Nephron (organoid): ENCODE measurements around the gene FGGY.

ENCODE experiments used
- H3K27ac Mint-ChIP-seq, 3 experiments: 2 replicates each; pipeline ENCODE4 v1.8.0; 2020; ENCODE audit warnings: mixed read lengths in 3 of 3, mild to moderate bottlenecking in 2 of 3, moderate library complexity in 1 of 3
- H3K27me3 Mint-ChIP-seq: 2 replicates; pipeline ENCODE4 v1.8.0; 2021; ENCODE audit warnings: low read depth, mild to moderate bottlenecking, moderate library complexity, mixed read lengths
- H3K36me3 Mint-ChIP-seq: 2 replicates; pipeline ENCODE4 v1.8.0; 2020; ENCODE audit warnings: low read depth, mixed read lengths
- H3K4me1 Mint-ChIP-seq: 2 replicates; pipeline ENCODE4 v1.8.0; 2020; ENCODE audit warnings: mixed read lengths
- H3K4me3 Mint-ChIP-seq, 3 experiments: 2 replicates each; pipeline ENCODE4 v1.8.0; 2020; ENCODE audit warnings: mild to moderate bottlenecking in 3 of 3, mixed read lengths in 3 of 3, moderate library complexity in 2 of 3
- H3K9me3 Mint-ChIP-seq: 2 replicates; pipeline ENCODE4 v1.8.0; 2020; ENCODE audit warnings: mixed read lengths
- TF ChIP-seq, protein P1 (sequence below), 3 experiments: fragments of 200-600 bp; sonication (generic); IDR thresholded peaks; one replicate each; pipeline ENCODE4 v1.5.0; 2021; ENCODE audit warnings: antibody characterized with exemption in 3 of 3; ENCODE audit not compliant: unreplicated experiment in 3 of 3

Gene FGGY

DNA sequence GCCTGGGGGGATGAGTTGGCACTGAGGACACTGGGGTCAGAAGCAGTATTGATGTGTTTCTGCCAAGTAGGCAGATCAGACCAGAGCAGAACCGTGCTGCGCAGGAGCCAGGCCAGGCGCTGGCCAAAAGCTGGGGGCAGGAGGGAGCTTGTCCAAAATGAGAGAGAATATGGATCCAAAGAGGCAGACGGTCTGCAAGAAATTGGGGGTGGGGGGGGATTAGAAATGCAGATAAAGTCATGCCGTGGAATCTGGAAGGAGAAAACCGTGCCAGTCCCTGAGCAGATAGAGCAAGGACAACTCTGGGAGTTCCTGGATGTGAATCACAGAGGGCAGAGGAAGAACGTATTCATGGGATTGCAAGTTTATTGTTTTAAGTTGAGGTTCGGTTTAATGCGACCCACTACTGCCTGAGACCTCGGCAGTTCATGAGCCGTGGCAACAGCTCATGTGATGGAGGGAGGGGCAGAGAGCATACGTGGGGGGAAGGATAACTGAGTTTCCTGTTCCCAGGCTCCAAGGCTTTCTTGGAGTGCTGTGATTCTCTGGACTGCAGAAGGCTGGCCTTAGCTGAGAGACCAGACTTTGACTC, 224.0 kb downstream of the FGGY start:
- H3K4me1 Mint-ChIP-seq: peaks cover 41% of the 10 kb centered on the region
- peak overlapping the region in 1 of 3 experiments; percentile 10 for H3K4me3 Mint-ChIP-seq
- TF ChIP-seq, protein P1, sequence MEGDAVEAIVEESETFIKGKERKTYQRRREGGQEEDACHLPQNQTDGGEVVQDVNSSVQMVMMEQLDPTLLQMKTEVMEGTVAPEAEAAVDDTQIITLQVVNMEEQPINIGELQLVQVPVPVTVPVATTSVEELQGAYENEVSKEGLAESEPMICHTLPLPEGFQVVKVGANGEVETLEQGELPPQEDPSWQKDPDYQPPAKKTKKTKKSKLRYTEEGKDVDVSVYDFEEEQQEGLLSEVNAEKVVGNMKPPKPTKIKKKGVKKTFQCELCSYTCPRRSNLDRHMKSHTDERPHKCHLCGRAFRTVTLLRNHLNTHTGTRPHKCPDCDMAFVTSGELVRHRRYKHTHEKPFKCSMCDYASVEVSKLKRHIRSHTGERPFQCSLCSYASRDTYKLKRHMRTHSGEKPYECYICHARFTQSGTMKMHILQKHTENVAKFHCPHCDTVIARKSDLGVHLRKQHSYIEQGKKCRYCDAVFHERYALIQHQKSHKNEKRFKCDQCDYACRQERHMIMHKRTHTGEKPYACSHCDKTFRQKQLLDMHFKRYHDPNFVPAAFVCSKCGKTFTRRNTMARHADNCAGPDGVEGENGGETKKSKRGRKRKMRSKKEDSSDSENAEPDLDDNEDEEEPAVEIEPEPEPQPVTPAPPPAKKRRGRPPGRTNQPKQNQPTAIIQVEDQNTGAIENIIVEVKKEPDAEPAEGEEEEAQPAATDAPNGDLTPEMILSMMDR (IDR thresholded peaks at IDR 0.05; ENCODE audit: unreplicated experiment in 3 of 3): no peak
- no peaks in the 10 kb centered on the region for H3K27me3 Mint-ChIP-seq
- H3K27ac Mint-ChIP-seq: peak overlapping the region; percentile 85 to 95 (median 93)
- H3K36me3 Mint-ChIP-seq: peaks cover 4% of the 10 kb centered on the region
- H3K9me3 Mint-ChIP-seq: no peaks in the 10 kb centered on the region

DNA sequence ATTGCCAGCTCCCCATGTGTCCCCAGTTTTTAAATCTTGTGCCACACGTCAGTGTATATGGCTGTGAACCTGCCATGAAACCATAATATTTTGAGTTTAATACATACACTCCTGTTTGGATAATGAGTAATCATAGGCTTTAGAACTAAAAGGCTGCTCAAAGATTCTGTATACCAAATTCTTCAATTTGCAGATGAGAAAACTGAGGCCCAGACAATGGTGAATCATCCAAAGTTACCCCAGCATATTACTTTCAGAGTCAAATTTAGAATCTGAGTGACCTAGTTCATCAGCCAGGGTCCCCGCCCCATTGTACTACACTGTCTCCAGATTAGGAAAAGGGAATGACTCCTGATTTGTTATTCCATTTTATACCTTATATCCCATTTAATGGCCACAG, 224.6 kb downstream of the FGGY start:
- H3K27ac Mint-ChIP-seq: peak overlapping the region; percentile 85 to 95 (median 93)
- no peaks in the 10 kb centered on the region for H3K27me3 Mint-ChIP-seq
- no peak overlapping the region for H3K4me3 Mint-ChIP-seq
- no peaks in the 10 kb centered on the region for H3K9me3 Mint-ChIP-seq
- peaks cover 38% of the 10 kb centered on the region for H3K4me1 Mint-ChIP-seq
- H3K36me3 Mint-ChIP-seq: peaks cover 4% of the 10 kb centered on the region
- TF ChIP-seq, protein P1 (IDR thresholded peaks at IDR 0.05; ENCODE audit: unreplicated experiment in 3 of 3): no peak

DNA sequence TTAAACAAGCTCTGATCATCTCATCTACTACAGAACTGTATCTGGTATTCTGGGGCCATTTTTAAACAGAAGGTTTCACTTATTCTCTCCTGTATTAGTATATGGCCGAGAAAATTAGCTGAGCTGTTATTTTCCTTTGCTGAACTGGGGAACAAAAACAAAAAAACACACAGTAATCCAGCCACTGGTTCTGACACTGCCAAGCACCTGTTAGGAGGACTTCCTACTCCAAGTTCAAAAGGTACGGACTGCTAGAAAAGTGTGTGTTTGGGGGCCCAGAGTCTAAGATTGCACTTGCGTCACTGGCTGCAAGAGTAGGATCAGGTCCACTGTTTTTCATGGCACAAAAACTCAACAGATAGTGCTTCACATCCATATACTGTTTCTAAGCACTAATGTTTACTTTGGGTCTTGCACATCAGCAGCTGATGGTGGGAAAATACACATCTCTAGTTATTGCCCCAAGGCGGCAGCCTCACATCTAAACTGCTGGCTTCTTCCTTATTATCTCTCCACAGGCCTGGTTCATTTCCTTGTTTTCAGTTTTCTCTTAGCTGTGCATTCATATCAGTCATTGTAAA, 226.1 kb downstream of the FGGY start:
- Mint-ChIP-seq H3K4me1 (peaks cover 34% of the 10 kb centered on the region), H3K27me3 (no peaks in the 10 kb centered on the region), H3K4me3 (no peak overlapping the region), H3K27ac (peak overlapping the region; percentile 48 to 75 (median 59)), H3K36me3 (peaks cover 4% of the 10 kb centered on the region), H3K9me3 (no peaks in the 10 kb centered on the region)
- TF ChIP-seq, protein P1 (IDR thresholded peaks at IDR 0.05; ENCODE audit: unreplicated experiment in 3 of 3): no peak

DNA sequence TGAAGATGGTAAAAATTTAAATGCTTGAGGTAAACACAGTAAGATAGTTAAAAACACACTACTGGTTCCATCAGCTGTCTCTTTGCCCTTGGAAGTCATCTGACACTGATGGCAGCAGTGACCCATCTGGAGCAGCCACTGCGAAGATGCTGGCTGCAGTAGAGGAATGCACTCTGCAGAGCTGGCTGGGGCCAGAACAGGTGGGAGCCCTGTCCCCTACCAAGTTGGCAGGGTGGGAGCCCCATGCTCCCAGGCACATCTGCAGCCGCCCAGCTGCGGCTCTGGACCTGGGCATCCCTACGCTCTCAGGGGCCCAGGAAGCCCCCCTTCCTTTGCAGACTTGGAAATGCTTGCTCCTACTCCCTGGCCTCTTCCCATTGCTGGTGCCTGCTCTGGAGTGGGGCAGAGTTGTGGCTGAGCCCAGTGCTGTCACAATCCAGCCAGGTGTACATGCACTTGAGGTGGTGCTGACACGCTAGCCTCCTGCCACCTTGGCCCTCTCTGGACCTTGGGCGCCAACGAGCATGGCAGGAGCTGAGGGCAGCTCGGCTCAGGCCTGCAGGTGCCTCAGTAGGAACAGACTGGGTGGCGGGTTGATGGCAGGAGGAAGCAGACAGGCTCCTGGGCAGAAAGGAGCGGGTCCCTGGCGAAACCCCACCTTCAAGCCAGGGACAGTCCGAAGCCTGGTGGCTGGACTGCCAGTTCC, 227.0 kb downstream of the FGGY start:
- Mint-ChIP-seq H3K36me3 (no peaks in the 10 kb centered on the region), H3K27ac (peak overlapping the region in 2 of 3 experiments; percentile 48 to 59), H3K4me3 (no peak overlapping the region), H3K9me3 (no peaks in the 10 kb centered on the region), H3K4me1 (peaks cover 34% of the 10 kb centered on the region), H3K27me3 (no peaks in the 10 kb centered on the region)
- TF ChIP-seq, protein P1 (IDR thresholded peaks at IDR 0.05; ENCODE audit: unreplicated experiment in 3 of 3): no peak

DNA sequence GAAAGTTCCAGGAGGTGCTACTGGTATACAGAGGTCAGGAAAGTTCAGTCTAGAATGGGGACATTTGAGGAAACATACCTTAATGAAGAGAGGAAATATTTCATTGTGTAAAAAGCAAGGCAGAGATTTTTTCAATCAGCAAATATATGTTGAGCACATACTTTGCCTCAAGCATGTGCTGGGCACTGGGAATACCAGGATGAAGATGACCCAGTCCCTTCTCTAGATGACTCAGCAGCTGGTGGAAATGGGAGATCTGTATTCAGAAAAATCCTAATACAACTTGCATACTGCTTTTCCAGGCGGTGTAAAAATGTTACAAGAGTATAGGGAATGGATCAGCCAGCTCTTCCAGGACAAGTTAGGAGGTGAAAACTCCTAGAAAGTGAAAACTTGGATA, 229.3 kb downstream of the FGGY start:
- H3K9me3 Mint-ChIP-seq: no peaks in the 10 kb centered on the region
- H3K4me1 Mint-ChIP-seq: peaks cover 15% of the 10 kb centered on the region
- H3K36me3 Mint-ChIP-seq: no peaks in the 10 kb centered on the region
- peak overlapping the region in 1 of 3 experiments; percentile 3 for H3K27ac Mint-ChIP-seq
- TF ChIP-seq, protein P1 (IDR thresholded peaks at IDR 0.05; ENCODE audit: unreplicated experiment in 3 of 3): no peak
- H3K4me3 Mint-ChIP-seq: no peak overlapping the region
- H3K27me3 Mint-ChIP-seq: no peaks in the 10 kb centered on the region
